NOMO-1 treated with dmso at 0.1 percent for 144 hours (cell line): ENCODE data around the gene ZSCAN25.
"Not testable (repeated sequence)": the region's sequence is repeated elsewhere in the genome, so short reads cannot be mapped to it uniquely, and the experiment has no call there.

Experiments
- DNase-seq: peaks from one replicate; lab custom pipeline; 2025; ENCODE audit not compliant: unreplicated experiment; lab: John Stamatoyannopoulos, UW

Gene ZSCAN25

DNA sequence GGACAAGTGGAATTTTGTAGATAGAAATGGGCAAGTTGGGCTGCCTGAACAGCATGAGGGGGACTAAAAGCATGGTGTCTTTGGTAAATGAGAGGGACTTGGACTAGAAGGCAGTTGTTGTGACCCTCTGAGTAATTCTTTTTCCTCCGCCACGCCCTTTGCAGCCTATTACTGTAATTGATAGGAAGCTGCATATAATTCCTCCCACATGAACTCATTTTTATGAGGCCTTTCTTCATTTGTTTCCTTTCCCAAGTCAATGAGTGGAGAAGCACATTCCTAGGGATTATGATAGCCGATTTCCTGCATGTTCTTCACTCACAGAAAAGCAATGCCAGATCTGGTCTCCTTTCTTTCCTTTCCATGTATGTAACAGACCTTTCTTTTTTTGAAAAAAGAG is 27.7 kb downstream of the ZSCAN25 start:
- no peak for DNase-seq

DNA sequence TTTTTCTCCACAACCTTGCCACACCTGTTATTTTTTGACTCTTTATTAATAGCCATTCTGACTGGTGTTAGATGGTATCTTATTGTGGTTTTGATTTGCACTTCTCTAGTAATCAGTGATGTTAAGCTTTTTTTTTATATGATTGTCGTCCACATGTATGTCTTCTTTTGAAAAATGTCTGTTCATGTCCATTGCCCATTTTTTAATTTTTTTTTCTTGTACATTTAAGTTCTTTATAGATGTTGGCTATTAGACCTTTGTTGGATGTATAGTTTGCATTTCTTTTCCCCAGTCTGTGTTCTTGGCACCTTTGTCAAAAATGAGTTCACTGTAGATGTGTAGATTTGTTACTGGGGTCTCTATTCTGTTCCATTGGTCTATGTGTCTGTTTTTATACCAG is 28.8 kb downstream of the ZSCAN25 start:
- DNase-seq: no peak

DNA sequence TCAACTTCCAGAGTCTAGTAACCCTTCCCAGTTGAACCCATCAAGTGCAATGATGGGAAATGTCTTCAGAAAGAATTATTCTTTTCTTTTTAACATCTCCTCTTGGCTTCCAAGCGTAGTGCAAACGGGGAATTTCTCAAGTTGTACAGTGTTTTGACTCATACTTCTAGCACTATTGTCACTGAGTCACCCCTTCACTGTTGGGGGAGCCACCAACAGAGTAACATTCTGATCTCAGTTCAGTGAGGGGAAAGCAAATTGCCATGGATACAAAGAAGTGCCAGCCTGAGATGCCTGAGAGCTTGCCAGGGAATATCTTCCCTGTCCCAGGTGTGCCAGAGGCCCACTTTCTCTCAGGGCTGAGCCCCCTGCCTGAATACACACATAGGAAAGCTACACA is 32.1 kb downstream of the ZSCAN25 start:
- no peak for DNase-seq

DNA sequence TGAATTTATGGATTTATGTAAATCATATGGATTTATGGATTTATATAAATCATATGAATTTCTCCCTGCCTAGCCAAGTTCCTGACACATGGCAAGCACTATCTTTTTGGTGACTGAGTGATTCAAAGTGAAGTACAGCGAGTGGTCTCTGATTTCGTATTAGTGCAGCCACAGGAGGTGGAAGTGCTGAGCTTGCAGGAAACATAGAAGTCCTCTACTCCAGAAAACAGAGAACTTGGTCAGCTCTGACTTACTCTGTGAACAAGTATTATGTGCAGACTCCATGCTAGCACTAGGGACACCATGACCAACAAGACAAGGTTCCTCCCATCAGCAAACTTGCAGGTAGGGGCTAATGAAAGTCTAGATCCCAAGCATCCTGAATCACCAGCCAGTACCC is 34.5 kb downstream of the ZSCAN25 start:
- no peak for DNase-seq

DNA sequence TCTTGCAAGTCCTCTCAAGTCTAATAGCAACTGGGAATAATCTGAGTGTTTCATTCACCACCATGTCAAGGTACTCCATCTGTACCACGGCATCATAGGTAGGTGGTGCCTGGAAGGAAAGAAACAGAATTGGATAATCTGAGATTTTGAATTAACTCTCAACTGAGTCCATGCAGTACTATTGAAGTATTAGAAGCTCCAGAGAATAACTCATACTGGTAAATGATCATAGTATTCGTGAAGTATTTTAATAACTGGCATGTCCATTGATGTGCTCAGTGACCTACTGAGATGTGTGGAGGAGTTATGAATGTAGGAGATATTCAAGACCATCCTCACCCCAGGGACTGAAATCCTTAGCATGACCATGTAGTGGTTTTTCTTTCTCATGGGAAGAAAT is 35.9 kb downstream of the ZSCAN25 start:
- no peak for DNase-seq

DNA sequence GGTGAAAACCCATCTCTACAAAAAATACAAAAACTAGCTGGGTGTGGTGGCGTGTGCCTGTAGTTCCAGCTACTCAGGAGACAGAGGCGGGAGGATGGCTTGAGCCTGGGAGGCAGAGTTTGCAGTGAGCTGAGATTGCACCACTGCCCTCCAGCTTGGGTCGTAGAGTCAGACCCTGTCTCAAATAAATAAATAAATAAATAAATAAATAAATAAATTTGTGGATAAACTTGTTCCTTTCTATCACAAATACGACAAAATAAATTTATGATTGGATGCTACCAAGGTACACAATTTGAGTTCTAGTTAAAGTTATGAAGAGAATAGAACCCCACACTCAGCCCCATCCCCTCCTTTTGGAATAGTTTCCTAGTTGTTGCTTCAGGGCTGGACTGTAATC is 36.5 kb downstream of the ZSCAN25 start:
- DNase-seq: not testable (repeated sequence)

DNA sequence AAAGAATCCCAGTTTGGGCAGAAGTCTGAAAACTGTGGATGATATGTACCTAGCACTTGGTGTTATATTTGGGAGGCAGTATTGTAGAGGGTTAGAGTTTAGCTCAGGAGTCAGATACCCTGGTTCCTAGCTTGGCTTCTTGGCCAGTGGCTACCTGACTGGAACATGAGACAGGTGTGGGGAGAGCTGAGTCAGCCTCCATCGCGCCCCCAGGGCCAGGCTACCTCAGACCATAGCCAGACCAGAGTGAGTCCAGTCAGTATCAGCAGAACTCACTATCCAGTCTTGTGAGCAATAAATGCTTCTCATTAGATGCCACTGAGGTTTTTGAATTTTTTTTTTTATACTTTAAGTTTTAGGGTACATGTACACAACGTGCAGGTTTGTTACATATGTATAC is 37.0 kb downstream of the ZSCAN25 start:
- DNase-seq: no peak

DNA sequence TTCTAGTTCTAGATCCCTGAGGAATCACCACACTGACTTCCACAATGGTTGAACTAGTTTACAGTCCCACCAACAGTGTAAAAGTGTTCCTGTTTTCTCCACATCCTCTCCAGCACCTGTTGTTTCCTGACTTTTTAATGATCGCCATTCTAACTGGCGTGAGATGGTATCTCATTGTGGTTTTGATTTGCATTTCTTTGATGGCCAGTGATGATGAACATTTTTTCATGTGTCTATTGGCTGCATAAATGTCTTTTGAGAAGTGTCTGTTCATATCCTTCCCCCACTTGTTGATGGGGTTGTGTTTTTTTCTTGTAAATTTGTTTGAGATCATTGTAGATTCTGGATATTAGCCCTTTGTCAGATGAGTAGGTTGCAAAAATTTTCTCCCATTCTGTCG is 37.9 kb downstream of the ZSCAN25 start:
- not testable (repeated sequence) for DNase-seq

DNA sequence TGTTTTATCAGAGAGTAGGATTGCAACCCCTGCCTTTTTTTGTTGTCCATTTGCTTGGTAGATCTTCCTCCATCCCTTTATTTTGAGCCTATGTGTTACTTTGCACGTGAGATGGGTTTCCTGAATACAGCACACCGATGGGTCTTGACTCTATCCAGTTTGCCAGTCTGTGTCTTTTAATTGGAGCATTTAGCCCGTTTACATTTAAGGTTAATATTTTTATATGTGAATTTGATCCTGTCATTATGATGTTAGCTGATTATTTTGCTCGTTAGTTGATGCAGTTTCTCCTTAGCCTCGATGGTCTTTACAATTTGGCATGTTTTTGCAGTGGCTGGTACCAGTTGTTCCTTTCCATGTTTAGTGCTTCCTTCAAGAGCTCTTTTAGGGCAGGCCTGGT is 41.1 kb downstream of the ZSCAN25 start:
- not testable (repeated sequence) for DNase-seq

DNA sequence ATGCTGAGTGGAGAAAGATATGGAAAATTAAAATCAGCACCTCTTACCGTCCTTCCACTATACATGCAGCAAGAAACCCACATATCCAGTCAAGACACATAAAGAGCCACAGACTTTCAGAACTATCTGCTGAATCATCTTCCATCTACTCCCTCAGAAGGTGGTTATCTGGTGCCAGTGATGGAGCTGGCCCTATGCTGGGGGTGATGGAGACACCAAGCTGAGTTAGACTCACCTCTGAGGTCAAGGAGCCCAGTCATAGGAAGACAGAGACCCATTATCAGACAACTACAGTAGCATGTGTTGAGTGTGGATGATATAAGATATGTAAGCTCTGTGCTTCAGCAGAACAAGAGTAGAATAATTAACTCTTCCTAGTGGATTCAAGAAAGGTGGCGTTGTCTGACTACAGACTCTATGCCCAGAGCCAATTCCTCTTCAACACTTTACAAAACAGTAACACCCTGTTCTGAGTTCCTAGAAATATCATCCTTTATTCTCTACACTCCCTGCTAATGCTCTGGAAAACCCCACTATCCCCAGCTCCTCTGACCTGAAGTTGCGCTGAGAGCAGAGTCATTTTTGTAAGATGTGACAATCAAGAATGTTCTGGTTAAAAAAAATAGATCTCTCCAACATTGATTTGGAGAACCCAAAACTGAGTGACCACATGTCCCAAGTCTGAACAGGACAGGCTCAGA is 48.7 kb downstream of the ZSCAN25 start:
- DNase-seq: no peak

DNA sequence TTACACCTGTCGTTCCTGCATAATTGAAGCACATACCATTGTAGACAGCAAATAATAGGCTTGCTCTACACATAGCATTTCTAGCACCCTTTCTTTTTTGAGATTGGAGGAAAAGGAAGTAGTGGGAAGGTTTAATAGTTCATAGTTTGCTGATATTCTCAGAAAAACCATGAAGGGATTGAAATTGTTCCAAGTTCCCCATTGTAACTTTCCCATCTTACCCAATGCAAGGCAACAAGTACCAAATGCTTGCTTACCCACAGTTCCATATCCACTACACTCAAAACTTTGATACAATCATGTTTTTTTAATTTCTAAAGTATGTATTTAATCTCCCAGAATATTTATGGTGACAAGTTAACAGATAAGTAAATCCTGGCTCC is 49.3 kb downstream of the ZSCAN25 start:
- no peak for DNase-seq

DNA sequence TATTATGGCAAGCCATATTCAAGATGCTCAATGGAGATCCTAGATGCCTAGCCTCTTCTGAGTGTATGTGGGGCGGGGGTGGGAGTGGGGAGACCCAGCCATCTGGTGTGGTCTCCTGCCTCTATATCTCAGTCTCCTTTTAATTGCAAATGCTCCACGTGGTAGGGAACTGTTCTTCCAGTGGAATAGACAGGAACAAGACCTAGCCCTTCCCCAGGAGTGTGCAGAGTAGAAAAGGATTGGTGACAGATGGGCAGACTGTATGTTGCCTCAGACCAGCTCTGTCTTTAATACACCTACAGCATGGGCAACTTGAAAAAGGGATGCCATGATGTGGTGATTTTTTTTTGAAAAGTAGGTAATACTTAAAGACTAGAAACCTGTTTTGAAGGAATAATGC is 50.4 kb downstream of the ZSCAN25 start:
- DNase-seq: no peak

DNA sequence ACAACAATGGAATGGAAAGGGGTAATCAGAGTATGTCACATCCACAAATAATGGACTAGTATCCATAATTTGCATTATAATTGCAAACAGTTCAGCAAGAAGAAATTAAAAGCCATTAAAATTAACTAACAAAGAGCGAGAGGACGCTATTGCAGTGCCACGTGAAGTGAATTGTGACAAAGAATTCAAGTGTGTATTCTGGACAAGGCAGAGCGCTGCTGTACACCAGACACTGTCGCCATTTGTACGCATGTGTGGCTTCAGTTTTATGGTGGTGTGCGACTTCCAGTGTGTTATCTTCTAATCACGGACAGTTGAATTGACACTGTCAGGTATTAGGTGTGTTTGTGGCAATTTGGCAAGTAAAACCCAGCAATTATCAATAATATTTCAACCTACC is 51.8 kb downstream of the ZSCAN25 start:
- no peak for DNase-seq

DNA sequence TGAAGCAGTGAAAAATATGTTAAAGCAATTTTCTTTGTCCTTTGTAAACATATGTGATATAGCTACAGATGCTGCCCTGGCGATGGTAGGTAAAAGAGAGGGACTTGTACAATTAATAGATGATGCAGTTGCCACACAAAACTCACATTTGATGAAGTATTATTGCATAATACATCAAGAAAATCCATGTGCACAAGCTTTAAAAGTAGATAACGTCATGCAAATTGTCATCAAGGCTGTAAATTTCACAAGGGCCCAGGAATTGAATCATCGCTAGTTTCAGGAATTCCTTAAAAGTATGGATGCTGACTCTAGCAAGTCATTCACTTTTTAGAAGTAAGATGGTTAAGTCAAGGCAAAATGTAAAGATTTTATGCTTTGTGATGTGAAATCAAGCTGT is 53.0 kb downstream of the ZSCAN25 start:
- no peak for DNase-seq

DNA sequence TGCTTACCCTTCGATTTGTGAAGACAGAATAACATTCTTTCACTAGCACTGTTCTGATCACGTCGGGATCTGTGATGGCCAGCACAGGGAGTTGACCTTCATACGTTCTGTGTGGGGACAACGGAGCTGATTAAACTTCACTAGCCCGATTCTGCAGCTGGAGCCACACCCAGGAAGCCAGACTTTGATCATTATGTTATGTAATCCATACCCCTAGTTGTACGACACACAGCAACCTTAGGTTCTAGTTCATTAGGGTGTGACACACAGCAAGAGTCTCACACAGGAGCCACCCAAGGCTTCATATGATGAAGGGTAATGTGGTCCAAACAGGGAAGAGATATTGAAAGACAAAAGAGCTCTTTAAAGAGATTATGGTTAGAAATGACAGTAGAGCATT is 55.8 kb downstream of the ZSCAN25 start:
- DNase-seq: no peak

DNA sequence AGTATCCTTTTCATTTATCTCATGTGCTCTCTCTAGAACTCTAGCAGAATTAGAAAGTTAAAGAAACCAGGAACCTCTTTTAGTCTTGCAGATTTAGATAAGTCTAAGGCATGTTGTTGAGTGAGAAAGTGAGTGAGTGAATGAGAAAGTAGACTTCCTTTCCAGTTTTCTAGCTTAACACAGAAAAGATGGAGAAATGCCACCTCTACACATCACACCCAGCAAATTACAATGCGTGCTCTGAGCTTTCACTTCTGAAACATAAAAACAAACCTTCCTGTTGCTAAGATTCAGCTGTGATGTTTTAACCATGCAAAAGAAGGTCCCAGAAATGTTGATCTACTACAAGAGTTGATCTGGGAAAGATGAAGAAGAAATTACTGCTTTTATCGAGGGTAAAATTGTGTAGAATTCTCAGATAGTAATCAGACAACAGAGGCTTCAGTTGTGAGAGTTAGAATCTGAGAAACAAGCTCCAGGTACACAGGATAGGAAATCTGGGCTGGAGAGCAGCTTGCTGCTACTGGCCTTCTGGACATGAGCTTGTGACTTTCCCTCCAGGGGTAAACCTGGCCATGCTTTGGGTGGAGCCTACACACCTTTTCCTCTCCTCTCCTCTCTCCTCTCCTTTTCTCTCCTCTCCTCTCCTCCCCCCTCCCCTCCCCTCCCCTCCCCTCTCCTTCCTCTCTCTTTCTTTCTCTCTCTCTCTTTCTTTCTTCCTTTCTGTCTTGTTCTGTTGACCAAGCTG is 58.4 kb downstream of the ZSCAN25 start:
- no peak for DNase-seq

DNA sequence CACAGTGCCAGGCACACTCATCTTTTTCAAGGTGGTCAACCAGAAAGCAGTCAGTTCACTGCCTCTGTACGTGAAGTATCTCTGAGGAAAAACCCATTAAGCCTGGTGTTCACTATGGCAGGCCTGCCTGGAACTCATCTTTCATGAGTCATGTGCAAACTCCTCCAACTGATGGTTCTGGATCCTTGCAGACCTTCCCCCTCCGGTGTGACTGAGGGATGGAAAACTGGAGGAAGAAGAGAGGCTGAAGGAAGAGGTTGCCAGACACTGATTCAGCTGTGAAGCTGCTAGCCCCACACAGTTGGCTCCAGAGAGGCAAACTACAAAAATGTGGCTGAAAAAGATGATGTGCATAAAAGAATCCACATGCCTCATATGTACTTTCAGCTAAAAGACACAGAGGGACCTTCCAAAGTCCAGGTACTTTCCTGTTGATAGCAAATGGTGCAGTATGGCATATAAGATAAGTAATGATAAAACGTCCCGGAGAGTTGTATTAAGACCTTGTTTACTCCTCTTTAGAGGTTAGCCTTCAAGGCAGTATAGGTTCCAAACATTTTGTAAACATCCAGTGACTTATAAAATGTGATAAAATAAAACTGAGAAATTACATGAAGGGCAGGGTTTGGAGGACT is 60.4 kb downstream of the ZSCAN25 start:
- no peak for DNase-seq

DNA sequence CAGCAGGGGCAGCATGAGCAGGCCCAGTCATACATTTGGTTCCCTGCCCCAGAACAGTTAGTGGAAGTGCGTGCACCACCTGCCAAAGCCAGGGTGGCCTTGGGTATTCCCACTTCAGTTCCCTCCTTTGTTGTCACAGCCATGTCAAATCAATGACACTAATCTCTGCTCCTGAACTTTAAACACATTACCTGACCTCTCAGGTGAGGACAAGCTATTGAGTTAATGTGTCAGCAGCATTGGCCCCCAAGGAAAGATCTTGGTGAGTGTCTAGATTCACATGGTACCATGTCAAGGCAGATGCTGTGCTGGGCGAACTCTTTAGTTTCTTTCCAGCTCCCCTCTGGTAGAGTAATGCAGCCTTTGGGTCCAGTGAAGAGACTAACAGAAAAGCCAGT is 60.9 kb downstream of the ZSCAN25 start:
- DNase-seq: no peak

DNA sequence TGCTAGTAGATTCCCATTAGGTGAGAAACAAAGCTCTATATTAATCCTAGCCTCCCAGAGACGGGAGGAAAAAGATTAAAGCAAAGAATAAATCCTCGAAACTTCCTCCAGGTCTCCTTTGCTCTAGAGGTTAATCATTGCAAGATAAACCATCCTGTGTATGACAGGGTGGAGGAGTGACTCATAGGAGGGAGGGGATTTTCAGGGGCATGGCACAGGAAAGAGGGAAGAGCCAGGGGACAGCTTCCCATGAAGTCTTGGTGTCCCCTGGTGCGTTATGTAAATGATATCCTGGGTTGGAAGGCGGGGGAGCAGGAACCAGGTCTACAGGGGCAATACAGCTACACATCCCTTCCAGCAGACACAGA is 62.3 kb downstream of the ZSCAN25 start:
- no peak for DNase-seq

DNA sequence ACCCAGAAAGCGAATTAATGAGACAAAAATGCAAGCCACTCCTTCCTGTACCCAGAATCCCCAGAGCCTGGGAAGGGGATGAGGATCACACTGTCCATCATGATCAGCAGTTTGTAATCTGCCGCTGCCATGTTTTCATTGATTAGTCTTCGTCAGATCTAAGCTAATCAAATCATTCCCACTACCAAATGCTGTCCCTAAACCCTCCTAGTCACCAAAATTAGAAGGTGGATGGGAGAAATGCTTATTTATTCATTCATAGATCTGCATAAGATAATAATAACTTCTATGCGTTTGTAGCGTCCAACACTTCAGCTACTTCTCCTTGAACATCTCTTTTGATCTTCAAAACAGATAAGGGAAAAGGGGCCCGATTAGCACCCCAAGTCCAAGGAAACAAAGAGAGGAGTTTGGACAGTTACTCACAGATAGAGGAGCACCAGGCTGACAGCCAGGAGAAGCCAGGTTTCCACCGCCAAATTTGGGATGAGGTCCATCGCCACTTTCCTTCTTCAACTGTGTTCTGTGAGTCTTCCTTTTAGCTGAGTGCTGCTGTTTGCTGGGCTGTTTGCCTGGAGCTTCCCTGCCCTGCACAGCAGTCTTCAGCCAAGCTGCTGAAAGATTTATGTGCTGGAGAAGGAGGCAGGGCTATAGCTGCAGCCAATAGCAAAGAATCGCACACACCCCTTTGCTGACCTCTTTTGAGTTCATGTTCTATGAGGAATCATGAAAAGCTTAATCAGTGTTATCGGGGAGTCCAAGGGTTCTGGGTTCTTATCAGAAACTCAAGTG is 62.9 kb downstream of the ZSCAN25 start, which contains the start of gene CYP3A5:
CYP3A5 (minus strand) TSS at position 597 of the 792 bp plus-strand sequence; CDS start at position 497, 100 bp downstream.
- no peak for DNase-seq
